DOHH2 (cell line): Measurements from ENCODE around the gene F5.
A peak's percentile ranks its signal among the peaks of the same experiment; 100 is the strongest.

ENCODE experiments used
- H3F3A ChIP-seq: fragments of 200-600 bp; sonication (generic), shearing (Covaris generic); 2 replicates; pipeline ENCODE4 v1.6.0; 2016; ENCODE audit warnings: antibody characterized with exemption, mild to moderate bottlenecking; ENCODE audit not compliant: control insufficient read depth, insufficient read depth
- H3K27ac ChIP-seq: fragments of 200-600 bp; sonication (generic); 2 replicates; pipeline ENCODE4 v1.5.1; 2014; ENCODE audit warnings: low read depth, mild to moderate bottlenecking, low read length, moderate library complexity
- H3K27me3 ChIP-seq: fragments of 200-600 bp; sonication (generic); 2 replicates; pipeline ENCODE4 v1.6.1; 2014; ENCODE audit warnings: mild to moderate bottlenecking, low read length, mixed read lengths; ENCODE audit not compliant: control insufficient read depth
- H3K36me3 ChIP-seq: fragments of 200-600 bp; sonication (generic); 2 replicates; pipeline ENCODE4 v1.6.1; 2014; ENCODE audit warnings: mild to moderate bottlenecking, low read length, moderate library complexity, mixed read lengths; ENCODE audit not compliant: control insufficient read depth
- H3K4me1 ChIP-seq: fragments of 200-600 bp; sonication (generic); 2 replicates; pipeline ENCODE4 v1.6.1; 2014; ENCODE audit warnings: mild to moderate bottlenecking, low read length, mixed read lengths; ENCODE audit not compliant: control insufficient read depth
- H3K4me2 ChIP-seq: fragments of 200-600 bp; sonication (generic); 2 replicates; pipeline ENCODE4 v1.6.0; 2014; ENCODE audit warnings: mild to moderate bottlenecking, low read length, moderate library complexity
- H3K4me3 ChIP-seq: fragments of 200-600 bp; sonication (generic); 2 replicates; pipeline ENCODE4 v1.5.1; 2014; ENCODE audit warnings: mild to moderate bottlenecking, low read length, mixed read lengths
- H3K79me2 ChIP-seq: fragments of 200-600 bp; sonication (generic); 2 replicates; pipeline ENCODE4 v1.6.1; 2014; ENCODE audit warnings: mild to moderate bottlenecking, low read length, mixed read lengths; ENCODE audit not compliant: control insufficient read depth
- H3K9me2 ChIP-seq: fragments of 200-600 bp; sonication (generic); replicated peaks from 2 replicates; pipeline ENCODE4 v1.6.1; 2014; ENCODE audit warnings: mild to moderate bottlenecking, low read length, mixed read lengths; ENCODE audit not compliant: control insufficient read depth
- H3K9me3 ChIP-seq: fragments of 200-600 bp; sonication (generic); 2 replicates; pipeline ENCODE4 v1.6.1; 2014; ENCODE audit warnings: antibody characterized with exemption, low read length, mixed read lengths; ENCODE audit not compliant: control insufficient read depth, insufficient read depth
- H4K20me1 ChIP-seq: fragments of 200-600 bp; sonication (generic); 2 replicates; pipeline ENCODE4 v1.6.0; 2014; ENCODE audit warnings: low read depth, mild to moderate bottlenecking, antibody characterized with exemption, low read length, moderate library complexity; ENCODE audit not compliant: control insufficient read depth, insufficient read depth
- CTCF ChIP-seq: fragments of 200-600 bp; sonication (generic); IDR thresholded peaks from one replicate; pipeline ENCODE4 v1.5.1; 2014; ENCODE audit warnings: antibody characterized with exemption, mild to moderate bottlenecking, low read depth, low read length; ENCODE audit not compliant: poor library complexity, severe bottlenecking
- EZH2phosphoT487 ChIP-seq: fragments of 200-600 bp; sonication (generic); IDR thresholded peaks from 2 replicates; pipeline ENCODE4 v1.6.1; 2017; ENCODE audit warnings: borderline replicate concordance, mild to moderate bottlenecking, antibody characterized with exemption, low read length, moderate library complexity, mixed read lengths

The F5 gene

GRCh38 chr1:169491845-169492281 is 94.4 kb downstream of the F5 start:
- no peaks in the 10 kb centered on the region for H3K9me2 ChIP-seq
- H3K27ac ChIP-seq, result no peak overlapping the region
- no peaks in the 10 kb centered on the region for H4K20me1 ChIP-seq
- TF ChIP-seq EZH2phosphoT487 (no peak), CTCF (no peak)
- no peak overlapping the region for H3K4me3 ChIP-seq
- H3K36me3 ChIP-seq, result no peaks in the 10 kb centered on the region
- H3K27me3 ChIP-seq, result peaks cover 7% of the 10 kb centered on the region
- no peaks in the 10 kb centered on the region for H3K9me3 ChIP-seq
- H3K79me2 ChIP-seq, result no peaks in the 10 kb centered on the region
- peaks cover 5% of the 10 kb centered on the region for H3K4me1 ChIP-seq
- H3F3A ChIP-seq, result no peaks in the 10 kb centered on the region
- no peak overlapping the region for H3K4me2 ChIP-seq

- Histone ChIP-seq H3K36me3 (peaks cover 5% of the 10 kb centered on the region; the same call in 1 of the 2 replicates), H3K4me1 (peaks cover 30% of the 10 kb centered on the region), H4K20me1 (no peaks in the 10 kb centered on the region), H3K27me3 (no peaks in the 10 kb centered on the region), H3K9me3 (no peaks in the 10 kb centered on the region), H3K79me2 (peaks cover 25% of the 10 kb centered on the region), H3K4me3 (no peak overlapping the region), H3F3A (no peaks in the 10 kb centered on the region), H3K27ac (no peak overlapping the region), H3K4me2 (no peak overlapping the region), H3K9me2 (no peaks in the 10 kb centered on the region)
- TF ChIP-seq EZH2phosphoT487 (no peak), CTCF (no peak)
These were observed 98.1 kb downstream of the F5 start for GRCh38 chr1:169488157-169488556.

GRCh38 chr1:169487561-169487960 is 98.7 kb downstream of the F5 start:
- Histone ChIP-seq H3K4me1 (peaks cover 30% of the 10 kb centered on the region), H3F3A (no peaks in the 10 kb centered on the region), H3K4me3 (no peak overlapping the region), H3K9me3 (no peaks in the 10 kb centered on the region), H3K27me3 (no peaks in the 10 kb centered on the region), H3K9me2 (no peaks in the 10 kb centered on the region), H3K79me2 (peaks cover 31% of the 10 kb centered on the region), H4K20me1 (no peaks in the 10 kb centered on the region), H3K27ac (no peak overlapping the region), H3K4me2 (peak overlapping the region; percentile 76; the same call in 1 of the 2 replicates), H3K36me3 (peaks cover 5% of the 10 kb centered on the region; the same call in 1 of the 2 replicates)
- TF ChIP-seq CTCF, result no peak
- TF ChIP-seq EZH2phosphoT487, result no peak
